Measurements from ENCODE around the gene ADGRG2.
"Not testable (repeated sequence)": the region's sequence is repeated elsewhere in the genome, so short reads cannot be mapped to it uniquely, and the experiment has no call there.

Gene ADGRG2

GRCh38 chrX:19034025-19034424 is 88.2 kb downstream of the ADGRG2 start:
- Histone ChIP-seq H3K4me3 (ENCODE audit: control insufficient read depth in 1 of 7, extremely low read depth in 1 of 7, insufficient read depth in 4 of 7, low read depth in 2 of 7, low read length in 6 of 7) (no peak overlapping the region), H3K9me3 (ENCODE audit: control extremely low read depth in 1 of 5, control insufficient read depth in 4 of 5, insufficient read depth in 2 of 5, low read depth in 1 of 5, low read length in 4 of 5) (no peaks in the 10 kb centered on the region), H3K4me1 (ENCODE audit: control extremely low read depth in 1 of 4, control insufficient read depth in 4 of 4, insufficient read depth in 4 of 4, low read length in 3 of 4) (no peaks in the 10 kb centered on the region), H3K36me3 (ENCODE audit: control insufficient read depth in 4 of 4, insufficient read depth in 4 of 4, low read length in 3 of 4) (no peaks in the 10 kb centered on the region), H3K27me3 (replicated peaks in 2 of 5; ENCODE audit: control insufficient read depth in 4 of 5, insufficient read depth in 5 of 5, low read length in 4 of 5) (no peaks in the 10 kb centered on the region), H3K27ac (ENCODE audit: insufficient read depth in 1 of 2, low read depth in 1 of 2, low read length in 2 of 2, poor library complexity in 1 of 2, severe bottlenecking in 2 of 2) (no peak overlapping the region)
- DNase-seq, result no peak
- WGBS (ENCODE audit: insufficient coverage), result 80% methylated on average over 3 of the region's 6 CpGs
- POLR2A ChIA-PET, result no interaction called here
- CTCF ChIA-PET, result no interaction called here

DNA sequence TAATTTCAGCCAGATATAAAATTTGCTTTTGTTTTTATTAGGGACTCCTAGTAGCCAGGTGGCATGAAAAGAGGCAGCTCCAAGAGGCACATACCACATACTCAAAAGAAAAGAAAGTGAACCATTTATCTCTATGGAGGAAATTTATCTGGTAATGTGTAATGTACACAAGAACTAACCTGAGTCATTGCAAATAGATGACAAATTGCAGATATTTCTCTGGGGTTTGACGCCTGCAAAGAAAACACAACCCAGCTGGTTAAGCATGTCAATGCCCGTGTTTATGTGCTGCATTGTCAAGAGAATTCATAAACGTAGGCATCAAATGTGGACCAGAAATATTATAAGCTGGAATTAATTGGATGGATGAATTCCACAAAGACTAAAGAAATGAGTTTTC is 91.5 kb downstream of the ADGRG2 start:
- 87% methylated on average over 3 of the region's 3 CpGs for WGBS (ENCODE audit: insufficient coverage)
- Histone ChIP-seq H3K27ac (ENCODE audit: insufficient read depth in 1 of 2, low read depth in 1 of 2, low read length in 2 of 2, poor library complexity in 1 of 2, severe bottlenecking in 2 of 2) (no peak overlapping the region), H3K27me3 (replicated peaks in 2 of 5; ENCODE audit: control insufficient read depth in 4 of 5, insufficient read depth in 5 of 5, low read length in 4 of 5) (no peaks in the 10 kb centered on the region), H3K4me1 (ENCODE audit: control extremely low read depth in 1 of 4, control insufficient read depth in 4 of 4, insufficient read depth in 4 of 4, low read length in 3 of 4) (no peaks in the 10 kb centered on the region), H3K36me3 (ENCODE audit: control insufficient read depth in 4 of 4, insufficient read depth in 4 of 4, low read length in 3 of 4) (no peaks in the 10 kb centered on the region), H3K9me3 (ENCODE audit: control extremely low read depth in 1 of 5, control insufficient read depth in 4 of 5, insufficient read depth in 2 of 5, low read depth in 1 of 5, low read length in 4 of 5) (no peaks in the 10 kb centered on the region), H3K4me3 (ENCODE audit: control insufficient read depth in 1 of 7, extremely low read depth in 1 of 7, insufficient read depth in 4 of 7, low read depth in 2 of 7, low read length in 6 of 7) (no peak overlapping the region)
- ChIA-PET POLR2A (no interaction called here), CTCF (no interaction called here)
- no peak for DNase-seq

GRCh38 chrX:19028560-19028959 is 93.7 kb downstream of the ADGRG2 start:
- Histone ChIP-seq H3K27me3 (replicated peaks in 2 of 5; ENCODE audit: control insufficient read depth in 4 of 5, insufficient read depth in 5 of 5, low read length in 4 of 5) (no peaks in the 10 kb centered on the region), H3K9me3 (ENCODE audit: control extremely low read depth in 1 of 5, control insufficient read depth in 4 of 5, insufficient read depth in 2 of 5, low read depth in 1 of 5, low read length in 4 of 5) (no peaks in the 10 kb centered on the region), H3K4me1 (ENCODE audit: control extremely low read depth in 1 of 4, control insufficient read depth in 4 of 4, insufficient read depth in 4 of 4, low read length in 3 of 4) (no peaks in the 10 kb centered on the region), H3K36me3 (ENCODE audit: control insufficient read depth in 4 of 4, insufficient read depth in 4 of 4, low read length in 3 of 4) (no peaks in the 10 kb centered on the region), H3K4me3 (ENCODE audit: control insufficient read depth in 1 of 7, extremely low read depth in 1 of 7, insufficient read depth in 4 of 7, low read depth in 2 of 7, low read length in 6 of 7) (no peak overlapping the region), H3K27ac (ENCODE audit: insufficient read depth in 1 of 2, low read depth in 1 of 2, low read length in 2 of 2, poor library complexity in 1 of 2, severe bottlenecking in 2 of 2) (no peak overlapping the region)
- 82% methylated on average over 6 of the region's 6 CpGs for WGBS (ENCODE audit: insufficient coverage)
- POLR2A ChIA-PET, result no interaction called here
- CTCF ChIA-PET, result no interaction called here
- no peak for DNase-seq

GRCh38 chrX:19024366-19024765 is 97.9 kb downstream of the ADGRG2 start:
- no peak overlapping the region for H3K27ac ChIP-seq (ENCODE audit: insufficient read depth in 1 of 2, low read depth in 1 of 2, low read length in 2 of 2, poor library complexity in 1 of 2, severe bottlenecking in 2 of 2)
- POLR2A ChIA-PET, result no interaction called here
- H3K36me3 ChIP-seq (ENCODE audit: control insufficient read depth in 4 of 4, insufficient read depth in 4 of 4, low read length in 3 of 4), result no peaks in the 10 kb centered on the region
- no peak for DNase-seq
- no peaks in the 10 kb centered on the region for H3K27me3 ChIP-seq (replicated peaks in 2 of 5; ENCODE audit: control insufficient read depth in 4 of 5, insufficient read depth in 5 of 5, low read length in 4 of 5)
- WGBS (ENCODE audit: insufficient coverage), result 73% methylated on average over 2 of the region's 4 CpGs
- no peak overlapping the region for H3K4me3 ChIP-seq (ENCODE audit: control insufficient read depth in 1 of 7, extremely low read depth in 1 of 7, insufficient read depth in 4 of 7, low read depth in 2 of 7, low read length in 6 of 7)
- CTCF ChIA-PET, result no interaction called here
- no peaks in the 10 kb centered on the region for H3K9me3 ChIP-seq (ENCODE audit: control extremely low read depth in 1 of 5, control insufficient read depth in 4 of 5, insufficient read depth in 2 of 5, low read depth in 1 of 5, low read length in 4 of 5)
- H3K4me1 ChIP-seq (ENCODE audit: control extremely low read depth in 1 of 4, control insufficient read depth in 4 of 4, insufficient read depth in 4 of 4, low read length in 3 of 4), result no peaks in the 10 kb centered on the region

DNA sequence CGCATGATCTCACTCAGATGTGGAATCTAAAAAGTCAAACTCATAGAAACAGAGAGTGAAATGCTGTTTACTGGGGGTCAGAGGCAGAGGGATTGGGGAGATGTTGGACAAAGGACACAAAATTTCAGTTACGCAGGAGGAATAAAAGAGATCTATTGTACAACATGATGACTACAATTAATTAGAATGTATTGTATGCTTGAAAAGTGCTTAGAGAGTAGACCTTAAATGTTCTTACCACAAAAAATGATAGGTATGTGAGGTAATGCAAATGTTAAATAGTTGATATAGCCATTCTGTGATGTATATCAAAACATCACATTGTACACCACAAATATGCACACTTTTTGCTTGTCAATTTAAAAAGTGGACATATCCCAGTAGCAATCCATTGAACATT is 102.3 kb downstream of the ADGRG2 start:
- H3K36me3 ChIP-seq (ENCODE audit: control insufficient read depth in 4 of 4, insufficient read depth in 4 of 4, low read length in 3 of 4), result no peaks in the 10 kb centered on the region
- no peaks in the 10 kb centered on the region for H3K4me1 ChIP-seq (ENCODE audit: control extremely low read depth in 1 of 4, control insufficient read depth in 4 of 4, insufficient read depth in 4 of 4, low read length in 3 of 4)
- DNase-seq, result no peak
- no peaks in the 10 kb centered on the region for H3K27me3 ChIP-seq (replicated peaks in 2 of 5; ENCODE audit: control insufficient read depth in 4 of 5, insufficient read depth in 5 of 5, low read length in 4 of 5)
- ChIA-PET POLR2A (no interaction called here), CTCF (no interaction called here)
- no peak overlapping the region for H3K4me3 ChIP-seq (ENCODE audit: control insufficient read depth in 1 of 7, extremely low read depth in 1 of 7, insufficient read depth in 4 of 7, low read depth in 2 of 7, low read length in 6 of 7)
- 100% methylated on average over 1 of the region's 2 CpGs for WGBS (ENCODE audit: insufficient coverage)
- no peak overlapping the region for H3K27ac ChIP-seq (ENCODE audit: insufficient read depth in 1 of 2, low read depth in 1 of 2, low read length in 2 of 2, poor library complexity in 1 of 2, severe bottlenecking in 2 of 2)
- no peaks in the 10 kb centered on the region for H3K9me3 ChIP-seq (ENCODE audit: control extremely low read depth in 1 of 5, control insufficient read depth in 4 of 5, insufficient read depth in 2 of 5, low read depth in 1 of 5, low read length in 4 of 5)

DNA sequence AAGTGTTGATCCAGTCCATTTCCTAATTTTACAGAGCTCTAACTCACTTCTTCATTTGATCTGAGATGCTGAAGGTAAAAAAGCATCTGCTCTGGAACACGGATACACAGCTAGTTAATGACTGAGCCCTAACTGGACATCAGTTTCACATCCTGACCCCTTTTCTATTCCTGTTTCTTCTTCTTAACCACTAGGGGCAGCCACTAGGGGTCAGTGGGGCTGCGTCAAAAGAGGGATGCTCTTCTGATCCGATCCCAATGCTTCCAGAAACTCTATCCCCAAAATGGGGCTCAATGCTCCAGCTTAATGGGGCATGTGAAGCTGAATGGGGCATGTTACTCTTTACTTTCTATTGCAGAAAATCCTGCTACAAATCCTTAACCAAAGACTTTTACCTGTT is 105.0 kb downstream of the ADGRG2 start:
- ChIA-PET POLR2A (no interaction called here), CTCF (interaction anchor here (1.0 to 1.4 kb wide), 2 partner anchors 10 to 24 kb away, joined by 3 read pairs; no protein-coding TSS in a partner anchor)
- WGBS (ENCODE audit: insufficient coverage), result 48% methylated on average over 3 of the region's 3 CpGs
- no peak overlapping the region for H3K27ac ChIP-seq (ENCODE audit: insufficient read depth in 1 of 2, low read depth in 1 of 2, low read length in 2 of 2, poor library complexity in 1 of 2, severe bottlenecking in 2 of 2)
- H3K4me1 ChIP-seq (ENCODE audit: control extremely low read depth in 1 of 4, control insufficient read depth in 4 of 4, insufficient read depth in 4 of 4, low read length in 3 of 4), result no peaks in the 10 kb centered on the region
- H3K27me3 ChIP-seq (replicated peaks in 2 of 5; ENCODE audit: control insufficient read depth in 4 of 5, insufficient read depth in 5 of 5, low read length in 4 of 5), result peaks cover 0 to 6% (median 0%) of the 10 kb centered on the region in 5 experiments
- DNase-seq, result peak in 1 of 3 donors; percentile 1
- H3K9me3 ChIP-seq (ENCODE audit: control extremely low read depth in 1 of 5, control insufficient read depth in 4 of 5, insufficient read depth in 2 of 5, low read depth in 1 of 5, low read length in 4 of 5), result no peaks in the 10 kb centered on the region
- H3K4me3 ChIP-seq (ENCODE audit: control insufficient read depth in 1 of 7, extremely low read depth in 1 of 7, insufficient read depth in 4 of 7, low read depth in 2 of 7, low read length in 6 of 7), result no peak overlapping the region
- H3K36me3 ChIP-seq (ENCODE audit: control insufficient read depth in 4 of 4, insufficient read depth in 4 of 4, low read length in 3 of 4), result no peaks in the 10 kb centered on the region

DNA sequence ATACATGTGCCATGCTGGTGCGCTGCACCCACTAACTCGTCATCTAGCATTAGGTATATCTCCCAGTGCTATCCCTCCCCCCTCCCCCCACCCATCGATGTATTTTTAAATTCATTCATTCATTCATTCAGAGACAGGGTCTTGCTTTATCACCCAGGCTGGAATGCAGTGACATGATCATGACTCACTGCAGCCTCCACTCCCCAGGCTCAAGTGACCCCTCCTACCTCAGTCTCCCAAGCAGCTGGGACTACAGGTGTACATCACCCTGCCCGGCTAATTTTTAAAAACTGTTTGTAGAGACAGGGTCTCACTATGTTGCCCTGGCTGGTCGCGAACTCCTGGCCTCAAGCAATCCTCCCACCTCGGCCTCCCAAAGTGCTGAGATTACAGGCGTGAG is 105.7 kb downstream of the ADGRG2 start:
- H3K27me3 ChIP-seq (replicated peaks in 2 of 5; ENCODE audit: control insufficient read depth in 4 of 5, insufficient read depth in 5 of 5, low read length in 4 of 5); H3K36me3 ChIP-seq (ENCODE audit: control insufficient read depth in 4 of 4, insufficient read depth in 4 of 4, low read length in 3 of 4); H3K27ac ChIP-seq (ENCODE audit: insufficient read depth in 1 of 2, low read depth in 1 of 2, low read length in 2 of 2, poor library complexity in 1 of 2, severe bottlenecking in 2 of 2); H3K9me3 ChIP-seq (ENCODE audit: control extremely low read depth in 1 of 5, control insufficient read depth in 4 of 5, insufficient read depth in 2 of 5, low read depth in 1 of 5, low read length in 4 of 5); POLR2A ChIA-PET; H3K4me3 ChIP-seq (ENCODE audit: control insufficient read depth in 1 of 7, extremely low read depth in 1 of 7, insufficient read depth in 4 of 7, low read depth in 2 of 7, low read length in 6 of 7); DNase-seq; H3K4me1 ChIP-seq (ENCODE audit: control extremely low read depth in 1 of 4, control insufficient read depth in 4 of 4, insufficient read depth in 4 of 4, low read length in 3 of 4): not testable (repeated sequence)
- CTCF ChIA-PET, result interaction anchor here (1.4 kb wide), 1 partner anchor 11 kb away, joined by 3 read pairs; no protein-coding TSS in a partner anchor
- 98% methylated on average over 5 of the region's 8 CpGs for WGBS (ENCODE audit: insufficient coverage)
